Endothelial cell of umbilical vein (primary cell): ENCODE data around the gene VEGFA. TPM values are rescaled to one million over a fixed set of nuclear protein-coding genes. Genes with fewer than 3 reads are reported as not detected.

Experiments
- BruUV-seq: library from RNA; stranded (reverse); fragments of 400-500 nt; replicated peaks from 2 replicates; lab custom pipeline; 2021; lab: Mats Ljungman, UMichigan
- CTCF ChIA-PET: fragments of 300-600, 350-600 bp; sonication (Branson Sonifier 250); formaldehyde crosslinking; loops from one replicate; lab custom pipeline; 2021; ENCODE audit warnings: antibody characterized with exemption, inconsistent platforms; lab: Charles Lee
- POLR2A ChIA-PET: fragments of 300-600, 350-600 bp; sonication (Branson Sonifier 250); formaldehyde crosslinking; loops from one replicate; lab custom pipeline; 2021; ENCODE audit warnings: antibody characterized with exemption, inconsistent platforms; lab: Charles Lee
- DNase-seq: peaks from one replicate; pipeline ENCODE4 v3.0.0-alpha.2; 2011; ENCODE audit warnings: low read depth, low spot score
- FAIRE-seq: peaks from 2 replicates; lab custom pipeline; 2011; peaks lifted over from hg19 to GRCh38; lab: Jason Lieb, UNC
- H2AFZ ChIP-seq: 2 replicates; pipeline ENCODE4 v1.6.0; 2012; ENCODE audit warnings: low read depth, low read length, control low read depth, inconsistent platforms
- H3K27ac ChIP-seq: 2 replicates; pipeline ENCODE4 v1.5.1; 2011; ENCODE audit warnings: low read depth, mild to moderate bottlenecking, control low read depth, low read length, moderate library complexity; ENCODE audit not compliant: insufficient read depth
- H3K27me3 ChIP-seq, 2 experiments: 2 replicates each; pipeline versions ENCODE4 v1.6.0 to v1.6.1; 2011; ENCODE audit warnings: low read length in 2 of 2, mixed read lengths in 1 of 2; ENCODE audit not compliant: control insufficient read depth in 2 of 2, insufficient read depth in 2 of 2
- H3K36me3 ChIP-seq, 2 experiments: 2 replicates in 1 of 2; 3 replicates in 1 of 2; pipeline ENCODE4 v1.5.1; 2011; ENCODE audit warnings: low read length in 2 of 2, mild to moderate bottlenecking in 1 of 2, moderate library complexity in 1 of 2; ENCODE audit not compliant: control insufficient read depth in 2 of 2, insufficient read depth in 2 of 2; ENCODE audit errors: extremely low read depth in 1 of 2
- H3K4me1 ChIP-seq: 3 replicates; pipeline ENCODE4 v1.5.1; 2011; ENCODE audit warnings: mild to moderate bottlenecking, low read length; ENCODE audit not compliant: control insufficient read depth, insufficient read depth; ENCODE audit errors: extremely low read depth
- H3K4me2 ChIP-seq: 2 replicates; pipeline ENCODE4 v1.6.1; 2011; ENCODE audit warnings: low read length, control low read depth, mixed read lengths; ENCODE audit not compliant: insufficient read depth
- H3K4me3 ChIP-seq, 3 experiments: fragments of 200-600 bp in 1 of 3; sonication (generic), shearing (Covaris generic) in 1 of 3; replicated peaks in 1 of 3; 2 replicates each; pipeline ENCODE4 v1.5.1; 2011 to 2016; ENCODE audit warnings: control low read depth in 3 of 3, low read length in 3 of 3, mild to moderate bottlenecking in 2 of 3, inconsistent platforms in 1 of 3, low read depth in 1 of 3, moderate library complexity in 1 of 3; ENCODE audit not compliant: insufficient read depth in 1 of 3
- H3K79me2 ChIP-seq: 2 replicates; pipeline ENCODE4 v1.6.0; 2012; ENCODE audit warnings: low read length, inconsistent platforms; ENCODE audit not compliant: control insufficient read depth, insufficient read depth
- H3K9ac ChIP-seq: replicated peaks from 2 replicates; pipeline ENCODE3; 2011; ENCODE audit warnings: low read length, control low read depth; ENCODE audit not compliant: insufficient read depth; ENCODE audit errors: extremely low read depth
- H3K9me1 ChIP-seq: replicated peaks from 3 replicates; pipeline ENCODE4 v1.6.0; 2011; ENCODE audit warnings: mild to moderate bottlenecking, low read length; ENCODE audit not compliant: control insufficient read depth, insufficient read depth; ENCODE audit errors: extremely low read depth
- H3K9me3 ChIP-seq: replicated peaks from 2 replicates; pipeline ENCODE4 v1.5.1; 2012; ENCODE audit warnings: low read length, inconsistent platforms; ENCODE audit not compliant: control insufficient read depth, insufficient read depth
- H4K20me1 ChIP-seq: replicated peaks from 2 replicates; pipeline ENCODE3; 2011; ENCODE audit warnings: mild to moderate bottlenecking, low read length; ENCODE audit not compliant: control insufficient read depth, insufficient read depth; ENCODE audit errors: extremely low read depth
- EZH2 ChIP-seq: IDR thresholded peaks from 2 replicates; pipeline ENCODE4 v1.6.1; 2012; ENCODE audit warnings: borderline replicate concordance, low read depth, mild to moderate bottlenecking, moderate library complexity, low read length, inconsistent platforms; ENCODE audit not compliant: severe bottlenecking
- FOS ChIP-seq: IDR thresholded peaks from 2 replicates; pipeline ENCODE4 v1.6.1; 2011; ENCODE audit warnings: mild to moderate bottlenecking, low read length, moderate library complexity, borderline replicate concordance; ENCODE audit not compliant: insufficient read depth
- GATA2 ChIP-seq: IDR thresholded peaks from 2 replicates; pipeline ENCODE4 v1.7.0; 2011; ENCODE audit warnings: low read depth, mild to moderate bottlenecking, moderate library complexity, mixed read lengths, low read length; ENCODE audit not compliant: insufficient read length, insufficient read depth
- JUN ChIP-seq: IDR thresholded peaks from 2 replicates; pipeline ENCODE4 v1.6.1; 2011; ENCODE audit warnings: borderline replicate concordance, low read depth; ENCODE audit not compliant: insufficient read length, insufficient read depth
- MYC ChIP-seq: IDR thresholded peaks from one replicate; pipeline ENCODE4 v1.6.1; 2011; ENCODE audit warnings: mild to moderate bottlenecking, low read depth, low read length
- POLR2A ChIP-seq: IDR thresholded peaks from 2 replicates; pipeline ENCODE4 v1.6.1; 2012; ENCODE audit warnings: low read depth, mild to moderate bottlenecking, control low read depth, low read length
- POLR2AphosphoS5 ChIP-seq: IDR thresholded peaks from 2 replicates; pipeline ENCODE4 v1.6.1; 2012; ENCODE audit warnings: low read depth, mild to moderate bottlenecking, control low read depth, low read length, moderate library complexity; ENCODE audit not compliant: insufficient read depth
- dilution Hi-C: fragments of 300-500 bp; cut with MboI; formaldehyde crosslinking; loops from one replicate; pipeline ENCODE4 v1.15.0; 2019; ENCODE audit warnings: low sequenced_read_pairs; ENCODE audit not compliant: extremely low pct_ligation_motif_present
- intact Hi-C: fragments of 100-400 bp; cut with micrococcal nuclease; formaldehyde crosslinking; loops from one replicate; pipeline ENCODE4 v1.10.0; 2022
- polyA plus RNA-seq, 4 experiments: library from polyadenylated mRNA; depleted of rRNA in 3 of 4; stranded (reverse) in 3 of 4; unstranded in 1 of 4; fragments of >200 nt; gene quantifications; 2 replicates each; pipeline versions ENCODE4 v1.2.1 to v1.2.3, GENCODE V29; 2011 to 2012; ENCODE audit warnings: missing spikeins in 1 of 4
- total RNA-seq: library from RNA; stranded (reverse); gene quantifications from 2 replicates; pipeline ENCODE4 v1.2.3, GENCODE V29; 2021
- TF ChIP-seq, protein P1 (sequence below): IDR thresholded peaks from 2 replicates; pipeline ENCODE4 v1.6.1; 2011; ENCODE audit not compliant: insufficient read depth, insufficient read length
- TF ChIP-seq, protein P2 (sequence below), 2 donors: IDR thresholded peaks; 1 replicate in 1 of 2; 2 replicates in 1 of 2; pipeline ENCODE4 v1.5.1; 2011; ENCODE audit warnings: low read length in 2 of 2, mild to moderate bottlenecking in 2 of 2, moderate library complexity in 2 of 2, control low read depth in 1 of 2, inconsistent platforms in 1 of 2, low read depth in 1 of 2; ENCODE audit not compliant: insufficient read depth in 1 of 2; ENCODE audit errors: extremely low read depth in 1 of 2

The VEGFA gene
- total and polyA plus RNA-seq, 2 donors (not counting 3 experiments of a cell fraction or from before 2014, with no cell fraction given), result 18.1 to 19.9 TPM

DNA sequence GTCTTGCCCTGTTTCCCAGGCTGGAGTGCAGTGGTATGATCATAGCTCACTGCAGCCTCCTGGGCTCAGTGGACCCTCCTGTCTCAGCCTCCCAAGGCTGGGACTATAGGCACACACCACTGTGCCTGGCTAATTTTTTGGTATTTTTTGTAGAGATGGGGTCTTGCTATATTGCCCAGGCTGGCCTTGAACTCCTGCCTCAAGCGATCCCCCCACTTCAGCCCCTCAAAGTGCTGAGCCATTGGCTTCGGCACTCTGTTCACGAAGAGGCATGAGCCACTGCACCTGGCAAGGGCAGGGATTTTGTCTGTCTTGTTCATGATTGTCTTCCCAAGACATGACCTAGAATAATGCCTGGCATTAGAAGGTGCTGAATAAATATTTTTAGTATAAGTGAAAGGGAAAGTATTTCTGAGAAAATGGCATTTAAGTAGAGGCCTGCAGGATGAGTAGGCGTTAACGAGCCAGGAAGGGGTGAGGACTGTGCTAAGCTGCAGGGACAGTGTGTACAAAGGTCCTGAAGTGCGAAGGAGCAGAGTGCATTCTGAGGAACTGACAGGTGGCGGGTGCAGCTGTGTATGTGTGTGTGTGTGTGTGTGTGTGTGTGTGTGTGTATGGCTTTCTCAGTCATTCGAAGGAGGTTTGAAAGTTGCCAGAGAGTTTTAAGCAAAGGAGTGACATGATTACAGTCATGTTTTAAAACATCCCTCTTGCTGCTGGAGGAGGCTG is 43.0 kb downstream of the VEGFA start:
- no peak for FAIRE-seq
- no peak overlapping the region for H3K9ac ChIP-seq
- intact Hi-C loops (no loop called here), dilution Hi-C loops (no loop called here)
- CTCF ChIA-PET, result interaction anchor here (1.2 kb wide), 1 partner anchor 266 kb away, joined by 4 read pairs; no protein-coding TSS in a partner anchor
- H3K27ac ChIP-seq, result no peak overlapping the region
- TF ChIP-seq JUN, result no peak
- no peak for TF ChIP-seq GATA2
- TF ChIP-seq, protein P1, sequence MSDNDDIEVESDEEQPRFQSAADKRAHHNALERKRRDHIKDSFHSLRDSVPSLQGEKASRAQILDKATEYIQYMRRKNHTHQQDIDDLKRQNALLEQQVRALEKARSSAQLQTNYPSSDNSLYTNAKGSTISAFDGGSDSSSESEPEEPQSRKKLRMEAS, result no peak
- no peak for TF ChIP-seq MYC
- no peak for TF ChIP-seq EZH2
- TF ChIP-seq FOS, result no peak
- TF ChIP-seq POLR2AphosphoS5, result no peak
- TF ChIP-seq, protein P2, sequence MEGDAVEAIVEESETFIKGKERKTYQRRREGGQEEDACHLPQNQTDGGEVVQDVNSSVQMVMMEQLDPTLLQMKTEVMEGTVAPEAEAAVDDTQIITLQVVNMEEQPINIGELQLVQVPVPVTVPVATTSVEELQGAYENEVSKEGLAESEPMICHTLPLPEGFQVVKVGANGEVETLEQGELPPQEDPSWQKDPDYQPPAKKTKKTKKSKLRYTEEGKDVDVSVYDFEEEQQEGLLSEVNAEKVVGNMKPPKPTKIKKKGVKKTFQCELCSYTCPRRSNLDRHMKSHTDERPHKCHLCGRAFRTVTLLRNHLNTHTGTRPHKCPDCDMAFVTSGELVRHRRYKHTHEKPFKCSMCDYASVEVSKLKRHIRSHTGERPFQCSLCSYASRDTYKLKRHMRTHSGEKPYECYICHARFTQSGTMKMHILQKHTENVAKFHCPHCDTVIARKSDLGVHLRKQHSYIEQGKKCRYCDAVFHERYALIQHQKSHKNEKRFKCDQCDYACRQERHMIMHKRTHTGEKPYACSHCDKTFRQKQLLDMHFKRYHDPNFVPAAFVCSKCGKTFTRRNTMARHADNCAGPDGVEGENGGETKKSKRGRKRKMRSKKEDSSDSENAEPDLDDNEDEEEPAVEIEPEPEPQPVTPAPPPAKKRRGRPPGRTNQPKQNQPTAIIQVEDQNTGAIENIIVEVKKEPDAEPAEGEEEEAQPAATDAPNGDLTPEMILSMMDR (IDR thresholded peaks at IDR 0.05; ENCODE audit: extremely low read depth in 1 of 2, insufficient read depth in 1 of 2, low read depth in 1 of 2, low read length in 2 of 2), result no peak
- no peak for TF ChIP-seq POLR2A
- no peak overlapping the region for H2AFZ ChIP-seq
- H3K27me3 ChIP-seq, result peaks cover 0 to 8% of the 10 kb centered on the region in 2 experiments
- no peak overlapping the region for H3K4me3 ChIP-seq
- H3K4me2 ChIP-seq, result no peak overlapping the region
- H3K36me3 ChIP-seq, result no peaks in the 10 kb centered on the region
- no peaks in the 10 kb centered on the region for H4K20me1 ChIP-seq
- H3K9me1 ChIP-seq, result no peaks in the 10 kb centered on the region
- BruUV-seq, result no TSS peak
- no peaks in the 10 kb centered on the region for H3K4me1 ChIP-seq
- no peaks in the 10 kb centered on the region for H3K9me3 ChIP-seq
- H3K79me2 ChIP-seq, result no peaks in the 10 kb centered on the region
- POLR2A ChIA-PET, result no interaction called here
- DNase-seq, result no peak
